AML-193 (cell line): ENCODE results near the gene ZFP92.

Experiments
- DNase-seq, 2 experiments: peaks; one replicate each; lab custom pipeline; 2025; lab: John Stamatoyannopoulos, UW

The ZFP92 gene

GRCh38 chrX:153440556-153441135 is 29.4 kb downstream of the ZFP92 start:
- no peak for DNase-seq

- DNase-seq, result no peak
Measured at GRCh38 chrX:153441296-153441695, 30.0 kb downstream of the ZFP92 start.

DNA sequence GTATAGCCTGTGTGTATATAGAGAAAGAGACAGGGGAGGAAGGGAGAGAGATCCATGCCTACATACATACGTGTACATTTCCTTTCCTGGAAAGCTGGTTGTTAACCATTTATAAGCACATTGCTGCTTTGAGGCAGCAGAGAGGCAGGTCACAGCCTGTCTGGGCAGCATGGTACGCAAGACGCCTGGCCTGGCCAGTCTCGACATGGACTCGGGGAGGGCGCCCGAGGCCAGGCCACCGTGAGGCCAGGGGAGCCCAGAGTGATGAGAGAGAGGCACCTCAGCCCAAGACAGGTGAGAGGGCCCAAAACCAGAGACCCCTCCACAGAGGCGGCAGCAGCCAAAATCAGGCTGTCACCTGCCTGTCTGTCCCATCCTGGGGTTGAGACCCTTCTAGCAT is 30.7 kb downstream of the ZFP92 start:
- no peak for DNase-seq

GRCh38 chrX:153442463-153442862 is 31.2 kb downstream of the ZFP92 start:
- DNase-seq, result no peak

- DNase-seq, result no peak
Measured at GRCh38 chrX:153443476-153444332, 32.4 kb downstream of the ZFP92 start.

DNA sequence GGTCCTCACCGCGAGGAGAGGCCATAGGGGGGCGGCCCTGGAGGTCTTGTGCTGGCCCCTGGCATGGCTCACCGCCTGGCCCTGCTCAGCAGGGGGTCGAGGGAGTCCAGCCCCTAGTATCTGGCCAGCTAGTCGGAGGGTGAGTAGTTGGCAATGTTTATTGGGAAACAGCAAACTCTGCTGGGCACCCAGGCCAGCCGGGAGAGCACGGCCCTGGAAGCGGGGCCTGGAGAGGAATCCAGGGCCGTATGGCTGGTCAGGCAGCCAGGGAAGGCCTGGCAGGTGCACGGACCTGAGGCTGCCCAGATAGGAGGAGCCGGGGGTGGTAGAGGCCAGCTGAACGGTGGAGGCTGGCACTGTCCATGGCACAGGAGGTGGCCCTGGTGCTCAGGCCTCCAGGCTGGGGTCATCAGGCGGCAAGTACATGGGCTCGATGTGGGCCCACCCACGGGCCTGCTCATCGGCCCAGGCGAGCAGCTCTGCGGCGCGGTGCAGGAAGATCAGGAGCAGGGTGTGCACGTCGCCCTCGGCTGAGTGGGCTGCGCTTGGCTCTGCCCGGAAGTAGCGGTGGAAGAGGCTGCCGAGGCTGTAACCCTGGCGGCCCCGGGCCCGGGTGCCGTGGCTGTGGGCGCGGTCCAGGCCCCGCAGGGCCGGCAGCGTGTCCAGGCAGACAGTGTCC is 33.2 kb downstream of the ZFP92 start:
- DNase-seq, result no peak

DNA sequence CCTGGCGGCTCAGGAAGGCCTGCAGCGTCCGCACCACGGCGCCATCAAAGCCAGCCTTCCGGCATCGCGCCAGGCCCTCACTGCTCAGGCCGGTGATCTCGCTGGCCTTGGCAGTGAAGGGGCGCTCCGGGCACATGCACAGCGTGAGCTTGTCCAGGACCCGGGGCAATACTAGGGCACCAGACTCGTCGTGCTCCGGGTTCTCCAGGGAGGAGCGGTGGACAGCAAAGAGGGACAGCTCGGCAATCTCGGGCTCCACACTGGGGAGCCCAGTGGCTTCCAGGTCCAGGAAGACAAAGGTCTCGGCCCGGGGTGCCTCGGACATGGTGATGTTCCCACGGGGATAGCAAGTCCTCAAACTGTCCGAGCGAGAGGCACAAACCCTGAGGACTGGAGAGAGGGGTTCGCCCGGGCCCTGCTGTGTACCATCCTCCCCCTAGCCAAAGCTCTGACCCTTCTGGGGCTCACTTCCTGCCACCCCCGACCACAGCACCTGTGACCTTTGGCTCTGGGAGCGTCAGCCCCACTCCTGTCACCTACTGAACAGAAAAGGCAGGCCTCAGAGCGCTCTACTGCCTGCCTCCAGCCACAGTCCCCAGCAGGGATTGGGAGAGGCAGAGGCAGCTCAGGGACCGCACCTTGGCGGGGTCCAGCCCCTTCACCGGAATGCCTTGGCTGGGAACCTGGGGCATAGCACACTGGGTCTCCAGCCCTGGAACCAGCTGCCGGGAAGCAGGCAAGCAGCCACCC is 34.0 kb downstream of the ZFP92 start:
- no peak for DNase-seq

DNA sequence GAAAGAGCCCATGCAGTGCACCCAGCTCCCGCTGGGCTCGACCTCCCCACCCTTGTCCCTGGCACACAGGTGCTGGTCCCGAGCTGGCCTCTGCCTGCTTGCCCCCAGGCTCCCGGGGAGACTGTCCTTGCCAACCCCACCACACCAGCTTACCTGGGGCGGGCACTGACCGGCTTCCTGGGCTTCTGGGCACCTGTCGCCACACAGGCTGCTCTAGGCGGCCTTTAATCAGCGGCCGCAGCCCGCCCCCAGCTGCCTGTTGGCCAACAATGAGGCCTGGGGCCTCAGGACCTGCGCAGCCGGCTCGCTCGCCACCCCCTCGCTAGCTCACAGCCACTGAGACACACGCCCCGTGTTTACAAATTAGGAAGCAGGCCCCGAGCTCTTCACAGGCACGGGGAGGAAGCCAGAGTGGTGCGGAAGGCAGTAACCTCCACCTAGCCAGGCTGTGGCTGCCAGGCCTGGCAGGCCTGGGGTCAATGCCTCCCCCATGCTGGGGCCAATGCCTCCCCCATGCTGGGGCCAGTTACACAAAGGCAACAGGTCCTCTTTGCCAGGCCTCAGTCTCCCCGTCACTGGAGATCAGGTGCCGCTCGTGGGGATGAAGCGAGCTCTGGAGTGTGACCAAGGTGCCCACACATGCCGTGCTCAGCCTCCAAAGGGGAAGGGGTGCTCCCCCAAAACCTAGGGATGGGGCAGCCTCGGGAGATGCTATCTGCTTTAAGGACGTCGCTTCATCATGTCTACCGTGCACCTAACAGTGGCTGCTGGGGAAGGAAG is 34.8 kb downstream of the ZFP92 start, which contains the start of gene TREX2:
Gene TREX2 (minus strand): TSS at position 201 of the 780 bp plus-strand sequence. CDS start 626 bp downstream, outside the sequence.
- no peak for DNase-seq

- no peak for DNase-seq
Measured at GRCh38 chrX:153446636-153446936, 35.3 kb downstream of the ZFP92 start.

GRCh38 chrX:153446950-153447580 is 35.8 kb downstream of the ZFP92 start:
- no peak for DNase-seq

- DNase-seq, result no peak
Measured at GRCh38 chrX:153447581-153447960, 36.3 kb downstream of the ZFP92 start.

DNA sequence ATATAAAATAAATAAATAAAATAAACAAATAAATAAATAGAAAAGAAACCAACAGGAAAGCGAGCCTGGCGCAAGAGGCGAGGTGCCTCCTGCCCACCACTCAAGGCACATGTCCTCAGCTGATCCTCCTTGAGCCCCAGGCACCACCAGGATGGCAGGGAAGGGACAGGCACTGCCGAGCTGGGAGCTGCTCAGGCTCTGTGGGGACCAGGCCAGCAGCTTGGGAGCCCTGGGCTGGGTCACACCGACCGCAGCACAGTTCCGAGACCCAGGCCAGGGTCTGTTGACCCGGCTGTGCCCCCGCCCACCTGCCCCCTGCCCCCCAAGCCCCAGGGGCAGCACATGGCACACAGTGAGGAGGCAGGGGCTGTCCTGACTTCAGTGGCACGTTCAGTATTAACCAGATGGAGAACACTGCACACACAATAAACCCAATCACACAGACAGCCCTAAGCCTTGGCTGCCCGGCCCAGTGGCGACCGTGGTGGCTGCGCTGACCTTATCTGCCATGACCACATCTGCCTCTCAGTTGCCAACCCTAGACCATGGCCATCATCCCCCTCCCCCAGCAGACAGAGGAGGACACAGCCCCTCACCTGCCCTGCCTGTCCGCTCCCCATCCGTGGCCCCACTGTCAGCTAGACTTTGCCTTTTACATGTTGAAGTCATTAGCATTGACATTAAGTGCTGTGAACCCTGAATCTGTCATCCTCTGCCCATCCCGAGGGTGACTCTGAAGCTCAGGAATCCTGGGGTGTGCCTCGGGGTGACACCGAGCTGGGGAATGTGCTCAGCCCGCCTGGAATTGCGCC is 37.5 kb downstream of the ZFP92 start:
- no peak for DNase-seq

- no peak for DNase-seq
Measured at GRCh38 chrX:153449368-153450113, 38.3 kb downstream of the ZFP92 start.

- no peak for DNase-seq
Measured at GRCh38 chrX:153450114-153450948, 39.1 kb downstream of the ZFP92 start.

DNA sequence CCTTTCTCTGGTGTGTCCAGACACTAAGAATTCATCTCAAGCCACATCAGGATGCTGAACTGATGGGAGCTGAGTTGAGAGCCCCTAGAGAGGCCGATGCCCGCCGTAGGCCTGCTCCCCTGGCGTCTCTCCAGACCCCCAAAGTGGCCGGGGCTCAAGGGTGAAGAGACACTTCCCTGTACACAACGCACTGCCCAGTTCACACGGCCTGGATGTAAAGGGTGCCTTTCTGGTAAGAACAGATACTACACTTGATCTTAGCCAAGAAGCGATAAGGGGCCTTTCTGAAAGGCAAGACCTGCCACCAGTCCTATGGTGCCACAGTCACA is 39.6 kb downstream of the ZFP92 start:
- no peak for DNase-seq

- no peak for DNase-seq
Measured at GRCh38 chrX:153454901-153455550, 43.8 kb downstream of the ZFP92 start.

- DNase-seq, result no peak
Measured at GRCh38 chrX:153455571-153455970, 44.3 kb downstream of the ZFP92 start.

GRCh38 chrX:153456161-153456560 is 44.9 kb downstream of the ZFP92 start:
- DNase-seq, result no peak
